H1 (cell line): ENCODE measurements around the gene GH1.
"Not testable (repeated sequence)": the region's sequence is repeated elsewhere in the genome, so short reads cannot be mapped to it uniquely, and the experiment has no call there.

Source experiments
- CEBPB ChIP-seq: IDR thresholded peaks from 2 replicates; pipeline ENCODE4 v1.6.1; 2012; ENCODE audit warnings: low read depth, low read length
- EP300 ChIP-seq, 2 experiments: IDR thresholded peaks; 1 replicate in 1 of 2; 2 replicates in 1 of 2; pipeline ENCODE4 v1.6.1; 2011 to 2012; ENCODE audit warnings: low read depth in 2 of 2, low read length in 2 of 2, mild to moderate bottlenecking in 2 of 2, borderline replicate concordance in 1 of 2, inconsistent platforms in 1 of 2, moderate library complexity in 1 of 2
- GABPA ChIP-seq: IDR thresholded peaks from 2 replicates; pipeline ENCODE4 v1.6.1; 2011; ENCODE audit warnings: mild to moderate bottlenecking, low read length, moderate library complexity, borderline replicate concordance; ENCODE audit not compliant: insufficient read depth
- MAFK ChIP-seq: IDR thresholded peaks from 2 replicates; pipeline ENCODE4 v1.6.1; 2012; ENCODE audit warnings: low read depth, mild to moderate bottlenecking, improper control_type of control experiment, low read length
- RNF2 ChIP-seq: fragments of 200-900, 300-1000 bp; sonication (generic); IDR thresholded peaks from 2 replicates; pipeline ENCODE4 v1.7.1; 2016; ENCODE audit warnings: borderline replicate concordance, low read depth, mild to moderate bottlenecking, antibody characterized with exemption, low read length; ENCODE audit not compliant: poor library complexity, severe bottlenecking; ENCODE audit errors: missing control alignments

DNA sequence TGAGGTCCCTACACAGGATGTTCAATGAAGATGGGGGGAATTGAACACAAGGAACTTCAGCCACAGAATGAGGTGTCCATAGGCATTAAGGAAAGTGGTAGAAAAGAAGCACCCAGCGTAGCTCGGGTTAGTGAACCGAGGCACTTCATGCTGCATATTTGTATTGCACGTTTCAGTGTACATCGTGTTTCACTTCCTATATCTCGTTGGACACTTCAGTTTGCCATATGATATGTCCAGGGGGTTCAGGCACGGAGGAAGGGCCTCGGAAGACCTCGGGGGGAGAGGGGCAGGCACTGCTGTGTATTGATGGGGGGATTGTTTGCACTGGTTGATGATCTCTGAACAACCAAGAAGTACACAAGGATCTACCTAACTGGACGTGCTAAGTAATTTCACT is 2.9 kb downstream of the GH1 start:
- TF ChIP-seq RNF2; EP300 (IDR thresholded peaks at IDR 0.05; ENCODE audit: borderline replicate concordance in 1 of 2, low read depth in 2 of 2, low read length in 2 of 2); CEBPB; MAFK; GABPA: not testable (repeated sequence)
